T1000 (cell line): ENCODE measurements around the gene SDCCAG8.
"Not testable (repeated sequence)": the region's sequence is repeated elsewhere in the genome, so short reads cannot be mapped to it uniquely, and the experiment has no call there.

Experiments used
- DNase-seq: peaks from one replicate; lab custom pipeline; 2025; ENCODE audit warnings: mixed read lengths; lab: John Stamatoyannopoulos, UW

SDCCAG8 gene

GRCh38 chr1:243332440-243332839 is 76.6 kb downstream of the SDCCAG8 start:
- no peak for DNase-seq

- DNase-seq: no peak
Observed at GRCh38 chr1:243335292-243335691, 79.5 kb downstream of the SDCCAG8 start.

GRCh38 chr1:243336163-243336562 is 80.3 kb downstream of the SDCCAG8 start:
- DNase-seq: no peak

- DNase-seq: not testable (repeated sequence)
Observed at GRCh38 chr1:243338848-243339247, 83.0 kb downstream of the SDCCAG8 start.

GRCh38 chr1:243341074-243341473 is 85.2 kb downstream of the SDCCAG8 start:
- no peak for DNase-seq

GRCh38 chr1:243343970-243344937 is 88.4 kb downstream of the SDCCAG8 start:
- no peak for DNase-seq

GRCh38 chr1:243345205-243345604 is 89.4 kb downstream of the SDCCAG8 start:
- DNase-seq: no peak

- DNase-seq: no peak
Observed at GRCh38 chr1:243346016-243346415, 90.2 kb downstream of the SDCCAG8 start.

- no peak for DNase-seq
Observed at GRCh38 chr1:243346468-243346867, 90.6 kb downstream of the SDCCAG8 start.

GRCh38 chr1:243348331-243348730 is 92.5 kb downstream of the SDCCAG8 start:
- DNase-seq: no peak

- DNase-seq: no peak
Observed at GRCh38 chr1:243349128-243349527, 93.3 kb downstream of the SDCCAG8 start.

- no peak for DNase-seq
Observed at GRCh38 chr1:243351337-243351736, 95.5 kb downstream of the SDCCAG8 start.

GRCh38 chr1:243354511-243355153 is 98.8 kb downstream of the SDCCAG8 start:
- no peak for DNase-seq

GRCh38 chr1:243363832-243364231 is 108.0 kb downstream of the SDCCAG8 start:
- DNase-seq: no peak

- DNase-seq: no peak
Observed at GRCh38 chr1:243364330-243364729, 108.5 kb downstream of the SDCCAG8 start.

GRCh38 chr1:243364866-243365265 is 109.0 kb downstream of the SDCCAG8 start:
- no peak for DNase-seq

GRCh38 chr1:243367314-243367713 is 111.5 kb downstream of the SDCCAG8 start:
- DNase-seq: no peak

GRCh38 chr1:243374412-243374811 is 118.6 kb downstream of the SDCCAG8 start:
- DNase-seq: no peak

- DNase-seq: no peak
Observed at GRCh38 chr1:243375596-243375995, 119.8 kb downstream of the SDCCAG8 start.

GRCh38 chr1:243378669-243379068 is 122.8 kb downstream of the SDCCAG8 start:
- DNase-seq: no peak

GRCh38 chr1:243379208-243379607 is 123.4 kb downstream of the SDCCAG8 start:
- DNase-seq: no peak

GRCh38 chr1:243379706-243380105 is 123.9 kb downstream of the SDCCAG8 start:
- DNase-seq: no peak

- DNase-seq: no peak
Observed at GRCh38 chr1:243388276-243388675, 132.4 kb downstream of the SDCCAG8 start.
